GM19035 (cell line): Measurements from ENCODE around the gene CACUL1.
"Not testable (repeated sequence)": the region's sequence is repeated elsewhere in the genome, so short reads cannot be mapped to it uniquely, and the experiment has no call there.

ENCODE experiments used
- ATAC-seq: cut with Tn5 transposase; IDR thresholded peaks from one replicate; pipeline ENCODE4 v1.9.1; 2021; ENCODE audit not compliant: unreplicated experiment

Gene CACUL1

GRCh38 chr10:118769898-118770600 lies 15.3 kb upstream of the CACUL1 start:
- ATAC-seq = no peak

GRCh38 chr10:118768041-118768919 lies 13.5 kb upstream of the CACUL1 start:
- no peak for ATAC-seq

- no peak for ATAC-seq
These were observed 12.7 kb upstream of the CACUL1 start for GRCh38 chr10:118767297-118768040.

GRCh38 chr10:118764195-118764594 lies 9.4 kb upstream of the CACUL1 start:
- ATAC-seq = no peak

GRCh38 chr10:118763202-118763988 lies 8.6 kb upstream of the CACUL1 start:
- ATAC-seq = no peak

GRCh38 chr10:118760265-118760664 lies 5.5 kb upstream of the CACUL1 start:
- no peak for ATAC-seq

GRCh38 chr10:118758449-118758848 lies 3.7 kb upstream of the CACUL1 start:
- ATAC-seq = no peak

- ATAC-seq = peak; percentile 12
These were observed 578 bp downstream of the CACUL1 start for GRCh38 chr10:118754229-118754555.

- no peak for ATAC-seq
These were observed 1.2 kb downstream of the CACUL1 start for GRCh38 chr10:118753331-118754228.

GRCh38 chr10:118752409-118752808 lies 2.4 kb downstream of the CACUL1 start:
- ATAC-seq = no peak

- ATAC-seq = no peak
These were observed 3.5 kb downstream of the CACUL1 start for GRCh38 chr10:118751265-118751664.

- no peak for ATAC-seq
These were observed 6.7 kb downstream of the CACUL1 start for GRCh38 chr10:118748041-118748440.

GRCh38 chr10:118746246-118746645 lies 8.5 kb downstream of the CACUL1 start:
- ATAC-seq = no peak

- no peak for ATAC-seq
These were observed 9.7 kb downstream of the CACUL1 start for GRCh38 chr10:118745056-118745455.

GRCh38 chr10:118744346-118744918 lies 10.3 kb downstream of the CACUL1 start:
- ATAC-seq = not testable (repeated sequence)

GRCh38 chr10:118742782-118743181 lies 12.0 kb downstream of the CACUL1 start:
- ATAC-seq = no peak

GRCh38 chr10:118742032-118742431 lies 12.7 kb downstream of the CACUL1 start:
- ATAC-seq = no peak

- no peak for ATAC-seq
These were observed 16.4 kb downstream of the CACUL1 start for GRCh38 chr10:118738406-118738805.

- no peak for ATAC-seq
These were observed 17.0 kb downstream of the CACUL1 start for GRCh38 chr10:118737603-118738302.
